ENCODE measurements around the gene LNP1. TPM values are rescaled to one million over a fixed set of nuclear protein-coding genes. Genes with fewer than 3 reads are reported as not detected.
A peak's percentile ranks its signal among the peaks of the same experiment; 100 is the strongest.

Gene LNP1
- total RNA-seq, 1 experiment from 2014 or later: 1.8 TPM

DNA sequence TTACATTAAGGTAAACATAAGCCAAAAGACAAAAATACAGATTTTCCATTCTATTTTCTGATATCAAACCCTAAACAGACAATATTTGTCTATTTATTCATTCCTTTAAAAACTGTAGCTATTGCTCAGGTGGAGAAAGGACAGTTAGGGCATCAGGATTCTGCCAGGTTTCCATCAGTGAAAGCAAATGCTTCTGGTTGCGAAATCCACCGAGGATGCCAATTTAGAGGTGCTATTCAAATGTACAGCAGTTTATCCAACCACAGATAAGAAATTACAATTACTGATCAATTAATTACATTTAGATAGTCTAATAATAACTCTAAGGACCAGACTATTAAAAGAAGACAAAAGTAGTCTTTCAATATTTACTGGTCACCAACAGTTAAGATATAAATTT lies 4.4 kb upstream of the LNP1 start:
- ChIA-PET POLR2A (no interaction called here), CTCF (no interaction called here)
- intact Hi-C loops (cut with micrococcal nuclease; ENCODE audit: unreplicated experiment): no loop called here
- no peak overlapping the region for H3K27ac ChIP-seq (ENCODE audit: low read length)
- ATAC-seq: no peak
- no peak overlapping the region for H3K4me3 ChIP-seq (ENCODE audit: low read depth in 2 of 2, low read length in 2 of 2)
- no TSS peak for BruUV-seq (replicated peaks)
- H3K36me3 ChIP-seq (ENCODE audit: control insufficient read depth, insufficient read depth, low read length): no peaks in the 10 kb centered on the region; the same call in 1 of the 2 replicates
- H3K27me3 ChIP-seq (ENCODE audit: control insufficient read depth, insufficient read depth, low read length): no peaks in the 10 kb centered on the region
- DNase-seq (ENCODE audit: low read depth, low spot score): no peak
- no peaks in the 10 kb centered on the region for H3K9me3 ChIP-seq (ENCODE audit: control insufficient read depth, insufficient read depth, low read depth, low read length)
- H3K4me1 ChIP-seq (ENCODE audit: control insufficient read depth, insufficient read depth, low read length): peaks cover 15% of the 10 kb centered on the region; the same call in 1 of the 2 replicates
- in situ Hi-C loops (cut with HindIII; ENCODE audit: low pct_unique_long_range_greater_than_20kb, low sequenced_read_pairs): no loop called here
- TF ChIP-seq POLR2AphosphoS5 (IDR thresholded peaks at IDR 0.05; ENCODE audit: low read depth, low read length) (no peak), SIN3A (IDR thresholded peaks at IDR 0.05; ENCODE audit: borderline replicate concordance, insufficient read depth, low read depth, low read length) (no peak)

DNA sequence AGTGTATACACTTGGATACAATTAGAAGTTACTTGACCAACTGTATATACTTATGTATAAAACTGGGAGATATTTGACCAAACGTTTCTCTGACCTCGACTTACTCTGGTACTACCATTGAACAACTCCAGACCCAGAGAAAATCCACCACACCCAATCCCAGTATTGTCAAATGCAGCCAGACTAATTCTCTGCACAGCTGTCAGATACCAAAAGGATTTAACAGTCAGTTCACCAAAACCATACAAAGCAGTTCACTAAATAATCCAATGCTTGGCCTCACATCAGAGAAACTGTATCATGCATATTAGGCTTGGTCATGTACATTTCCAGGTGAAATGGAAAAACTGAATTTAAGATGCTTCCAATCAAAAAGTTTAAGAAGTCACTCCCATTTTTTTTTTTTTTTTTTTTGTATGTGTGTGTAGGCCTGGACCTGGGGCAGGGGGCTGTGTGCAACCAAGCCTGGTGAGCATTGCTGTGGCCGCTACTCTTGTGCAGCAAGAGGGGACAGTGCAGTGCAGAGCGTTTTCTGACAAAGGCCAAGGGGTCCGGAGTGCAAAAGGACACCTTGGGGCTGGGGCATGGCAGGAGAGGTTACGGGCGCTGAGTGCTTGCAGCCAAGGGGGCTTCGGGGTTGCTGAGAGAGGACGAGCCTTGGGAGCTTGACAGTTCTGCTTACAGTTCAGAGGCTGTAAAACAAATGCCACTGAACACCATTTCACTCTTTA lies 1.8 kb upstream of the LNP1 start:
- intact Hi-C loops (cut with micrococcal nuclease; ENCODE audit: unreplicated experiment): loop anchor here (10.0 kb wide), 1 partner anchor 195 kb away; no protein-coding TSS in a partner anchor
- CTCF ChIA-PET: no interaction called here
- TSS peak; percentile 71 for BruUV-seq (replicated peaks)

More for the DNA sequence above, 1.8 kb upstream of the LNP1 start:
- H3K36me3 ChIP-seq (ENCODE audit: control insufficient read depth, insufficient read depth, low read length): no peaks in the 10 kb centered on the region; the same call in 1 of the 2 replicates
- ATAC-seq: no peak
- peaks cover 15% of the 10 kb centered on the region; the same call in 1 of the 2 replicates for H3K4me1 ChIP-seq (ENCODE audit: control insufficient read depth, insufficient read depth, low read length)
- TF ChIP-seq TCF7L2 (IDR thresholded peaks at IDR 0.05; ENCODE audit: low read depth, low read length): no peak
- TF ChIP-seq SIN3A (IDR thresholded peaks at IDR 0.05; ENCODE audit: borderline replicate concordance, insufficient read depth, low read depth, low read length): no peak
- TF ChIP-seq, protein P1, sequence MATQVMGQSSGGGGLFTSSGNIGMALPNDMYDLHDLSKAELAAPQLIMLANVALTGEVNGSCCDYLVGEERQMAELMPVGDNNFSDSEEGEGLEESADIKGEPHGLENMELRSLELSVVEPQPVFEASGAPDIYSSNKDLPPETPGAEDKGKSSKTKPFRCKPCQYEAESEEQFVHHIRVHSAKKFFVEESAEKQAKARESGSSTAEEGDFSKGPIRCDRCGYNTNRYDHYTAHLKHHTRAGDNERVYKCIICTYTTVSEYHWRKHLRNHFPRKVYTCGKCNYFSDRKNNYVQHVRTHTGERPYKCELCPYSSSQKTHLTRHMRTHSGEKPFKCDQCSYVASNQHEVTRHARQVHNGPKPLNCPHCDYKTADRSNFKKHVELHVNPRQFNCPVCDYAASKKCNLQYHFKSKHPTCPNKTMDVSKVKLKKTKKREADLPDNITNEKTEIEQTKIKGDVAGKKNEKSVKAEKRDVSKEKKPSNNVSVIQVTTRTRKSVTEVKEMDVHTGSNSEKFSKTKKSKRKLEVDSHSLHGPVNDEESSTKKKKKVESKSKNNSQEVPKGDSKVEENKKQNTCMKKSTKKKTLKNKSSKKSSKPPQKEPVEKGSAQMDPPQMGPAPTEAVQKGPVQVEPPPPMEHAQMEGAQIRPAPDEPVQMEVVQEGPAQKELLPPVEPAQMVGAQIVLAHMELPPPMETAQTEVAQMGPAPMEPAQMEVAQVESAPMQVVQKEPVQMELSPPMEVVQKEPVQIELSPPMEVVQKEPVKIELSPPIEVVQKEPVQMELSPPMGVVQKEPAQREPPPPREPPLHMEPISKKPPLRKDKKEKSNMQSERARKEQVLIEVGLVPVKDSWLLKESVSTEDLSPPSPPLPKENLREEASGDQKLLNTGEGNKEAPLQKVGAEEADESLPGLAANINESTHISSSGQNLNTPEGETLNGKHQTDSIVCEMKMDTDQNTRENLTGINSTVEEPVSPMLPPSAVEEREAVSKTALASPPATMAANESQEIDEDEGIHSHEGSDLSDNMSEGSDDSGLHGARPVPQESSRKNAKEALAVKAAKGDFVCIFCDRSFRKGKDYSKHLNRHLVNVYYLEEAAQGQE (IDR thresholded peaks at IDR 0.05; ENCODE audit: insufficient read depth in 1 of 2, low read depth in 2 of 2, low read length in 1 of 2): no peak
- TF ChIP-seq, protein P2, sequence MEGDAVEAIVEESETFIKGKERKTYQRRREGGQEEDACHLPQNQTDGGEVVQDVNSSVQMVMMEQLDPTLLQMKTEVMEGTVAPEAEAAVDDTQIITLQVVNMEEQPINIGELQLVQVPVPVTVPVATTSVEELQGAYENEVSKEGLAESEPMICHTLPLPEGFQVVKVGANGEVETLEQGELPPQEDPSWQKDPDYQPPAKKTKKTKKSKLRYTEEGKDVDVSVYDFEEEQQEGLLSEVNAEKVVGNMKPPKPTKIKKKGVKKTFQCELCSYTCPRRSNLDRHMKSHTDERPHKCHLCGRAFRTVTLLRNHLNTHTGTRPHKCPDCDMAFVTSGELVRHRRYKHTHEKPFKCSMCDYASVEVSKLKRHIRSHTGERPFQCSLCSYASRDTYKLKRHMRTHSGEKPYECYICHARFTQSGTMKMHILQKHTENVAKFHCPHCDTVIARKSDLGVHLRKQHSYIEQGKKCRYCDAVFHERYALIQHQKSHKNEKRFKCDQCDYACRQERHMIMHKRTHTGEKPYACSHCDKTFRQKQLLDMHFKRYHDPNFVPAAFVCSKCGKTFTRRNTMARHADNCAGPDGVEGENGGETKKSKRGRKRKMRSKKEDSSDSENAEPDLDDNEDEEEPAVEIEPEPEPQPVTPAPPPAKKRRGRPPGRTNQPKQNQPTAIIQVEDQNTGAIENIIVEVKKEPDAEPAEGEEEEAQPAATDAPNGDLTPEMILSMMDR (IDR thresholded peaks at IDR 0.05): no peak
- no peak for TF ChIP-seq POLR2AphosphoS5 (IDR thresholded peaks at IDR 0.05; ENCODE audit: low read depth, low read length)
- H3K4me3 ChIP-seq (ENCODE audit: low read depth in 2 of 2, low read length in 2 of 2): peak overlapping the region; percentile 74 to 87
- H3K9me3 ChIP-seq (ENCODE audit: control insufficient read depth, insufficient read depth, low read depth, low read length): no peaks in the 10 kb centered on the region
- H3K27ac ChIP-seq (ENCODE audit: low read length): peak overlapping the region; percentile 98
- in situ Hi-C loops (cut with HindIII; ENCODE audit: low pct_unique_long_range_greater_than_20kb, low sequenced_read_pairs): no loop called here
- DNase-seq (ENCODE audit: low read depth, low spot score): no peak
- POLR2A ChIA-PET: interaction anchor here (0.7 kb wide), 1 partner anchor 43 kb away, joined by 4 read pairs; no protein-coding TSS in a partner anchor
- H3K27me3 ChIP-seq (ENCODE audit: control insufficient read depth, insufficient read depth, low read length): no peaks in the 10 kb centered on the region
